HEK293 (cell line): ENCODE results near the gene DNAH1.

Experiments used
- ZBTB1 ChIP-seq: fragments of 450-650 bp; formaldehyde crosslinking; IDR thresholded peaks from 2 replicates; pipeline ENCODE4 v1.5.1; 2016; ENCODE audit warnings: missing biosample characterization, missing genetic modification characterization
- ZEB2 ChIP-seq: fragments of 450-650 bp; formaldehyde crosslinking; IDR thresholded peaks from 2 replicates; pipeline ENCODE4 v1.5.1; 2016; ENCODE audit warnings: missing biosample characterization, missing genetic modification characterization
- ZNF24 ChIP-seq: fragments of 450-650 bp; formaldehyde crosslinking; IDR thresholded peaks from 2 replicates; pipeline ENCODE4 v1.5.1; 2016; ENCODE audit warnings: missing biosample characterization, missing genetic modification characterization
- ZNF426 ChIP-seq: fragments of 450-650 bp; formaldehyde crosslinking; IDR thresholded peaks from 2 replicates; pipeline ENCODE4 v1.5.1; 2017; ENCODE audit warnings: missing biosample characterization, missing genetic modification characterization, mild to moderate bottlenecking, inconsistent platforms, moderate library complexity
- ZNF664 ChIP-seq: fragments of 450-650 bp; formaldehyde crosslinking; IDR thresholded peaks from 2 replicates; pipeline ENCODE4 v1.5.1; 2016; ENCODE audit warnings: missing biosample characterization, missing genetic modification characterization
- TF ChIP-seq, protein P1 (sequence below): fragments of 450-650 bp; formaldehyde crosslinking; IDR thresholded peaks from 2 replicates; pipeline ENCODE4 v1.5.1; 2016; ENCODE audit warnings: missing biosample characterization, missing genetic modification characterization
- TF ChIP-seq, protein P2 (sequence below): IDR thresholded peaks from 2 replicates; pipeline ENCODE4 v1.6.1; 2011; ENCODE audit warnings: mild to moderate bottlenecking, low read depth, low read length, borderline replicate concordance

DNA sequence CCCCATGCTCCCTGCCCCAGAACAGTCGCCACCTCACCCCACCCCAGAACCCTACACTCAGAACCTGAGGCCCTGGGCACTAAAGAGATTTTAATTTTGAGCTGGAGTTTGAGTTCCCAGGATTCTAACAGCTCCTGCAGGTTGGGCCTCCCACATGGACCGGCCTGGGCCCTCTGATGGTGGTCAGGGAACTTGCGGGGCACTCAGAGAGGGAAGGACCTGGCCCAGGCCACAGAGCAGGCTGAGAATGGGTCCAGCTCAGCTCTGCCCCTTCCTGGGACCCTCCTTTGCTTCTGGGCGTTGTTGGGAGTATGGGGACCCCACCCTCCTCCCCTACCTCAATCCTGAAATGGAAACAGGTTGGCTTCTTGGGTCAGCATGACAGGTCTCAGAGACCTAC, 129.9 kb downstream of the DNAH1 start:
- TF ChIP-seq, protein P1, sequence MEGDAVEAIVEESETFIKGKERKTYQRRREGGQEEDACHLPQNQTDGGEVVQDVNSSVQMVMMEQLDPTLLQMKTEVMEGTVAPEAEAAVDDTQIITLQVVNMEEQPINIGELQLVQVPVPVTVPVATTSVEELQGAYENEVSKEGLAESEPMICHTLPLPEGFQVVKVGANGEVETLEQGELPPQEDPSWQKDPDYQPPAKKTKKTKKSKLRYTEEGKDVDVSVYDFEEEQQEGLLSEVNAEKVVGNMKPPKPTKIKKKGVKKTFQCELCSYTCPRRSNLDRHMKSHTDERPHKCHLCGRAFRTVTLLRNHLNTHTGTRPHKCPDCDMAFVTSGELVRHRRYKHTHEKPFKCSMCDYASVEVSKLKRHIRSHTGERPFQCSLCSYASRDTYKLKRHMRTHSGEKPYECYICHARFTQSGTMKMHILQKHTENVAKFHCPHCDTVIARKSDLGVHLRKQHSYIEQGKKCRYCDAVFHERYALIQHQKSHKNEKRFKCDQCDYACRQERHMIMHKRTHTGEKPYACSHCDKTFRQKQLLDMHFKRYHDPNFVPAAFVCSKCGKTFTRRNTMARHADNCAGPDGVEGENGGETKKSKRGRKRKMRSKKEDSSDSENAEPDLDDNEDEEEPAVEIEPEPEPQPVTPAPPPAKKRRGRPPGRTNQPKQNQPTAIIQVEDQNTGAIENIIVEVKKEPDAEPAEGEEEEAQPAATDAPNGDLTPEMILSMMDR (tag by site-specific recombination), result no peak
- TF ChIP-seq ZNF664 (tag by site-specific recombination) (no peak), ZBTB1 (tag by site-specific recombination) (no peak), ZNF426 (tag by site-specific recombination) (no peak), ZEB2 (tag by site-specific recombination) (no peak), ZNF24 (tag by site-specific recombination) (no peak)
- TF ChIP-seq, protein P2, sequence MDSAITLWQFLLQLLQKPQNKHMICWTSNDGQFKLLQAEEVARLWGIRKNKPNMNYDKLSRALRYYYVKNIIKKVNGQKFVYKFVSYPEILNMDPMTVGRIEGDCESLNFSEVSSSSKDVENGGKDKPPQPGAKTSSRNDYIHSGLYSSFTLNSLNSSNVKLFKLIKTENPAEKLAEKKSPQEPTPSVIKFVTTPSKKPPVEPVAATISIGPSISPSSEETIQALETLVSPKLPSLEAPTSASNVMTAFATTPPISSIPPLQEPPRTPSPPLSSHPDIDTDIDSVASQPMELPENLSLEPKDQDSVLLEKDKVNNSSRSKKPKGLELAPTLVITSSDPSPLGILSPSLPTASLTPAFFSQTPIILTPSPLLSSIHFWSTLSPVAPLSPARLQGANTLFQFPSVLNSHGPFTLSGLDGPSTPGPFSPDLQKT, result no peak
